SU-DHL-6 (cell line): ENCODE measurements around the gene STARD10.

Experiments used
- EZH2phosphoT487 ChIP-seq: fragments of 200-600 bp; sonication (generic), shearing (Covaris generic); conservative IDR thresholded peaks from 2 replicates; pipeline ENCODE4 v1.6.1; 2018; ENCODE audit warnings: mild to moderate bottlenecking, antibody characterized with exemption, low read length, moderate library complexity, mixed read lengths
- TF ChIP-seq, protein P1 (sequence below): fragments of 200-600 bp; sonication (generic); IDR thresholded peaks from one replicate; pipeline ENCODE4 v1.5.1; 2017; ENCODE audit warnings: antibody characterized with exemption, mild to moderate bottlenecking, low read length, moderate library complexity; ENCODE audit not compliant: insufficient read depth, poor library complexity, severe bottlenecking

DNA sequence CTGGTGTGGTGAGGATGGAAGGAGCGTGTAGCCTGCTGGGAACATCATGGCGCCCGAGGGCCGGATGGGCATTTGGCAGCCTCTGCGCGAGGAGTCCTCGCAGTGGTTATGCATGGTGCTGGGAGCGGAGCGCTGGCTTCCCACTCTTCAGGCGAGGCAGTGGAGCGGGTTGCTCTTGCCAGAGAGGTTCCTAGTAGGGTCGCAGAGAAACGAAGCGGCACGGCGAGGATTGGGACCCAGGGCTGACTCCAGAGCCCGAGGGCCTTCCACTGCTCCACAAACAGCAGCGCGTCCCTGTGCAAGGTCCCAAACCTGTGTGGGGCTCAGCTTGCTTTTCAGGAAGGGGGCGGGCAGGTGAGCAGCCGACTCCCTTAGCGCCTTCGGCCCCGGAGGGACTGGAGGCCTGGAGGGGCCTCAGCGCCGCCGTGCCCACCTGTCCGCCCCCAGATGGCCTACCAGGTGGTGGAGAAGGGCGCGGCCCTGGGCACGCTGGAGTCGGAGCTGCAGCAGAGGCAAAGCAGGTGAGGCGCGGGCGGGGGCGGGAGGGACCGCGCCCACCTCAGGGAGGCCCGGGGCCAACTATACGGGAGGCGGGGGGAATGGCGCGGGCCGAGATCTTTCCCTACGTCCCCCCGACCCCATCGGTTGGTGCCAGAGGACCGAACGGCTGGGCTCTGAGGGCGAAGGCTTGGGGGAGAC, 27.5 kb upstream of the STARD10 start:
- TF ChIP-seq, protein P1, sequence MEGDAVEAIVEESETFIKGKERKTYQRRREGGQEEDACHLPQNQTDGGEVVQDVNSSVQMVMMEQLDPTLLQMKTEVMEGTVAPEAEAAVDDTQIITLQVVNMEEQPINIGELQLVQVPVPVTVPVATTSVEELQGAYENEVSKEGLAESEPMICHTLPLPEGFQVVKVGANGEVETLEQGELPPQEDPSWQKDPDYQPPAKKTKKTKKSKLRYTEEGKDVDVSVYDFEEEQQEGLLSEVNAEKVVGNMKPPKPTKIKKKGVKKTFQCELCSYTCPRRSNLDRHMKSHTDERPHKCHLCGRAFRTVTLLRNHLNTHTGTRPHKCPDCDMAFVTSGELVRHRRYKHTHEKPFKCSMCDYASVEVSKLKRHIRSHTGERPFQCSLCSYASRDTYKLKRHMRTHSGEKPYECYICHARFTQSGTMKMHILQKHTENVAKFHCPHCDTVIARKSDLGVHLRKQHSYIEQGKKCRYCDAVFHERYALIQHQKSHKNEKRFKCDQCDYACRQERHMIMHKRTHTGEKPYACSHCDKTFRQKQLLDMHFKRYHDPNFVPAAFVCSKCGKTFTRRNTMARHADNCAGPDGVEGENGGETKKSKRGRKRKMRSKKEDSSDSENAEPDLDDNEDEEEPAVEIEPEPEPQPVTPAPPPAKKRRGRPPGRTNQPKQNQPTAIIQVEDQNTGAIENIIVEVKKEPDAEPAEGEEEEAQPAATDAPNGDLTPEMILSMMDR, result no peak
- TF ChIP-seq EZH2phosphoT487, result no peak
